NCI-H2081 treated with DMSO at 0.1 percent for 48 hours (cell line): ENCODE data around the gene NBL1.

Source experiments
- DNase-seq: peaks from one replicate; lab custom pipeline; 2025; lab: John Stamatoyannopoulos, UW

Gene NBL1

DNA sequence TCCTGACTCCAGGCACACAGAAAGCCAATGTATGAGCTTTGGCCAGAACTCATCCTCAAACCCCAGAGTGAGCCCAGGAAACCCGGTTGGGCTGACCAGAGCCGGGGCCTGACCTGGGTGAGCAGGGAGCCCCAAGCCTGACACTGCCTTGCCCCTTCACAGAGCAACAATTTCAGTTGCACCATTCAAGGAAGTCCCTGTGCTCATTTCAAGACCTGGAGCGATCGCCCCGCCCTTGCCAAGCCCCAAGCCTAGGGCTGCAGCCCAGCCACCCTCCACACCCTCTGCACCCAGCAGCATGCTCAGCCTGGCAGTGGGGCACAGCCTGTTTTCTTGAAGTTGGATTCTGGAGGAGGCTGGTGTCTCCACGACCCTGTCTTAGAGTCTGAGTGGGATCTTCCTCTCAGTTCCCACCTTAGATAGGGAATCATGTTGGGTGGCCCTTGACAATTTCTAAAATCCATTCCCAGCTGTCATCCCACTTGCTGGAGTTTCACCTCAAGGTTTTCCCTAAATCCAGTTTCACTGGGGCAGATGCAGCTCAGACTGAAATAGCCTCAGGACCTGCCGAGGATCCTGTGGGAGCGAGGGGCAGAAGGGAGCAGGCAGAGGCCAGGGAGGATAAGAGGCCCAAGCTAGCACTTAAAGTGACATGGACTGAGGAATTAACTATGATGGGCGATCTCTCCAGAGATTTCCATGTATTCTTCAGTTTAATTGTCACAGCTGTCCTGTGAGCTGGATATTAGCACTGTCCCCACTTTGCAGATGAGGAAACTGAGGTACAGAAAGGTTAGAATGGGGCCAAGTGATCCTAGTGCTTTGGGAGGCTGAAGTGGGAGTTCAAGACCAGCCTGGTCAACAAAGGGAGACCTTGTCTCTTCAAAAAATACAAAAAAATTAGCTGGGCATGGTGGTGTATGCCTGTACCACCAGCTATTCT is 2.5 kb downstream of the NBL1 start:
- no peak for DNase-seq

DNA sequence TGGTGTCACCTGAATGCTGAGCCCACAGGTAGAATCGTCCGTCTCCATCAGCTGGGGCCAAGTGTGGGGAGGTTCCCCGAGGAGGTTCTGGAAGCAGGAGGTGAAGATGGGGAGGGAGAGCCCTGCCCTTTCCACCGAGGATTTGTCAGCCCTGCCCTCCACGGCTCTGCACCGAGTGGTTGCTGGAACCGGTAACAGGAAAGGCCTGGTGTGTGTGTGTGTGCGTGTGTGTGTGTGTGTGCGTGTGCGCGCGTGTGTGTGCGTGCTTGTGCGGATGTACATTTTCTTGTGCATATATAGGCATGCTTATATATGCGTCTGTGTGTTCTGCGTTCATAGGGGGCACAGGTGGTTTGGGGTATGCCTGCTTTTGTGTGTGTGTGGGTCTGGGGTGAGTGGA is 3.5 kb downstream of the NBL1 start:
- DNase-seq = no peak

DNA sequence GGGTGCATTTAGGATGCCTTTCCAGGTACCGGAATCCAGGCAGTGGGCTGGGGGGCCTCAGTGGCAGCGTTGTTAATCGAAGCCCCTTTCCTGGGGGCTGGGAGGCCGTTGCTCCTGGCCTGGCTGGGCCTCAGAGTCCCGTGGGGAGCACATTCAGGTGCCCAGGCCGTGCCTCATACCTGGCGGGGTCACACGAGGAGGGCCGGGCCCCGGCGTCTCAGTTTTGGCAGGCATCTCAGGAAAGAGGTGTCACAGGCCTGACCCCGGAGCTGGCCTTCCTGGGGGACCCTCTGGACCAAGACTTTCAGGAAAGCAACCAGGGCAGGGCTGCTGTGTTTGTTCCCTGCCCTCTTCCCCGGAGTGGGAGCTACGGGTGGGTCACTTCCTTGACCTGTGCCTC is 4.1 kb downstream of the NBL1 start:
- DNase-seq = no peak

DNA sequence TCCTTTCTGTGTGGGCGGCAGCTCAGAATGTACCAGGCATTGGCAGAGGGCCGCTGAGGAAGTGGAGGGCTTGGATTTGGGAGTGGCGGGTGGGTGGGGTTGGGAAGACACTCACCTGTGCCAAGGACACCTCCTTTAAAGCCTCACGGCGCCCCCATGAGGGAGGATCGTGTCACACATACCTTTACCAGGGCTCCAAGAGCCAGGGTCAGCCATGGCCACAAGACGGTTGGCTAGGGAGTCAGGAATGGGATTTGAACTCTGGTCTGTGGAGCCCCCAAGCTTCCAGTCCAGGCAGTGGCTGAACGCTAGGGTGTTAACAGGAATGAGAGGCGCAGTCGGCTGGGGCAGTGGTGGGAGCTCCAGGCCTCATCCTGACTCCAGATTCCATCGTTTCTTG is 4.6 kb downstream of the NBL1 start:
- DNase-seq = no peak

DNA sequence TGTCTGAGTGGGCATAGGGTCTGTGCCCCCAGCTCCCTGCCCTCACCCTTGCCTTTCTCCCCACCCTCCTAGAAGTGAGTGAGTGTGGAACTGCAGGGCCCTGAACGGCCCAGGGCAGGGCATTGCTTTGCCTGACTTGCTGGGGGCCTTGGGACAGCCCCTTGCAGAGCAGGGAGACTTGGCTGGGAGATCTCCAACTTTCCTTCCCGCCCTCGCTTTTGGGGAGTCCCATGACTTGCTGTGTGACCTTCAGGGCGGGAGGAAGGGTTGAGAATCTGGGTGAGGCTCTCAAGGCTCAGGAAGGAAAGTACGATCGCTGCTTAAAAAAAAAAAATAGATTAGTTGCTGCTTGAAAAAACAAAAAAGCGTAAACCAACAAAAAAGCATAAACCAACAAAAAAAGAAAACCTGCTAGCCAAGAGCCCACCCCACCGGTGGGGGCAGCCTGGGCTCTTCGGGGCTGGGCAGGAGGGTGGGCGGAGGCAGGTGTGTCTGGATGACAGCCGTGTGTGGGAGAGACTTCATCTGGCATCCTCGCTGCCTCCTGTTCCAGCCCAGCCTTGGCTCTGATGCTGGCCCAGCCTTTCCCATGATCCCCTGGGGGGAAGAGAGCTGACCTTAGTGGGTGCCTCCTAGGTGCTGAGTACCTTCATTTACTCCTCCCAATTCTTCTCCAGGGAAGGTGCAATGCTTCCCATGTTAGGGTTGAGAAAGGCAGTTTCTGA is 6.5 kb downstream of the NBL1 start:
- no peak for DNase-seq

DNA sequence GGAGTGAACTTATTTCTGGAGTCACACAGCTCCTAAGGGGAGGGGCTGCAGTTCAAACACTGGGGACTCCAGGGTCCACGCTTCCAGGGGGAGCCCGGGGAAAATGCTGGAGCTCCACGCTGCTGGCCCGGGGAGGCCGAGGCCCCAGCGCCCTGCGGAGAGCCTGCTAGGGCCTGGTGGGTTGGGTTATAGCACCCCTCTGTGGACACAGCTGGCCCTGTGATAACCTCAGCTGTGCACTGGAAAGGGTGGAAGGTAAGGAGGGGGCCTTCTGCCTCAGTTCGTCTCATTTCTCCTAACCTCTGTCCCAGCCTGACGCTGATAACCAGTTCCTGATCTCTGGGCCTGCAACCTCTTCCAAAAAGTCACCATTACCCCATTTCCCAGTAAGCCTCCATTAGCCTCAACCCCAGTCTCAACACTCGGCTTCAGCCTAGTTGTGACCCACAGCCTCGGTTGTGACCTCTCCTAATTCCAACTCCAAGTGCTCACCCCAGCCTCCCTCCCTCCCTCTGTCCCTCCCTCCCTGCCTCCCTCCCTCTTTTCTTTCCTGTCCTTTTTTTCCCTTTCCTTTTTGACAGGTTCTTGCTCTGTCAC is 7.1 kb downstream of the NBL1 start:
- DNase-seq = no peak

DNA sequence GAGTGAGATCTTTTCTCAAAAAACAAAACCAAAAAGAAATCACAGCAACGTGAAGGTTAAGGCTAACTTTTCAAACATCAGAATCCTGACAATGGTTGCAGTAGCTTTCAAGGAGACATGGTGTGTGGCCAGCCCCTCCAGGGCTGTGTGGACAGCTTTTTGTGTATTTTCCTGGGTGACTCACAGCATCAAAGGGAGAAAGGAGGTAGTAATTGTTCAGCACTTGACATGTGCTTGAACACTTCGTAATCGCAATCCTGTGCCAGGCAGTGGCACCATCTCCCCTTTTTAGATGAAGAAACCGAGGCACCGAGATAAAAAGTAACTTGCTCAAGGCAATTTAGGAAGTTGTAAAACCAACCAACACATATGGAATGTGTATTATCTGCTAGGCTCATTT is 10.3 kb downstream of the NBL1 start:
- DNase-seq = no peak

DNA sequence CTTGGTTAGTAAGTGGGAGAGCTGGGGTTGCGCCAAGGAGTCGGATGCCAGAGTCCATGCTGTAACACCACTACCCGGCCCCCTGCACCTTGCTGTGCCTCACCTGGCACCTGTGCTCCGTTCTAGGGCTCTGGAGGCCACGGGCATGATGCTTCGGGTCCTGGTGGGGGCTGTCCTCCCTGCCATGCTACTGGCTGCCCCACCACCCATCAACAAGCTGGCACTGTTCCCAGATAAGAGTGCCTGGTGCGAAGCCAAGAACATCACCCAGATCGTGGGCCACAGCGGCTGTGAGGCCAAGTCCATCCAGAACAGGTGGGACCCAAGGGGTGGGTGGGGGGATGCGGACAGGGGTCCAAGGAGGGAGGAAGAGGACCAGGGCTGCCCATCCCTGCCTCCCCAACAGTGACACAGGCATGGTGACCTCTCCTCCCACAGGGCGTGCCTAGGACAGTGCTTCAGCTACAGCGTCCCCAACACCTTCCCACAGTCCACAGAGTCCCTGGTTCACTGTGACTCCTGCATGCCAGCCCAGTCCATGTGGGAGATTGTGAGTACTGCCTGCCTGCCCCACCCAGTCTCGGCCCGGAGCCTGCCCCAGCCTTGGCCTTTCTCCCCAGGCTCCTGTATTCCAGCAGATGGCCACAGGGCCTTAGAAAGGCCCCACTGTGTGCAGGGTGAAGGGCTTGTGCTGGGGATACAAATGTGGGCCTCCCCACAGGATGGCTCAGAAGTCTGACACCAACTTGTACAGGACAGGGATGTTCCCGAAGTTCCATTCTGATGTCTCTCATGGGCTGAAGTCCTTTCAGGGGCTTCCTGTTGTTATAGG is 11.0 kb downstream of the NBL1 start:
- no peak for DNase-seq

DNA sequence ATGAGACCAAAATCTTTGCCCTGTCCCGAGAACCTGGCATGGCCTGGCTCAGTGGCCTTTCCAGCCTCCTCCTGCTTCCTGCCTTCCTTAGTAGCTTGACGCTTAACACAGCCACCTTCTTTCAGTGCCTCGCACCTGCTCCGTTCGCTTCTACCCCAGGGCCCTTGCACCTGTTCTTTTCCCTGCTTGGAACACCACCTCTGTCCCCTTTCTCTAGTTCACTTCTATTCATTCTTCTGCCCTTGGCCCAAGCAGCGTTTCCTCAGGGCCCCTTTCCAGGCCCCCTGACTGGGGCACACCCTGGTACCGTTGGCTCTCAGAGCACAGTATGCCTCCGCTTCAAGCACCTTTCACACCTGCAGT is 11.6 kb downstream of the NBL1 start:
- DNase-seq = no peak

DNA sequence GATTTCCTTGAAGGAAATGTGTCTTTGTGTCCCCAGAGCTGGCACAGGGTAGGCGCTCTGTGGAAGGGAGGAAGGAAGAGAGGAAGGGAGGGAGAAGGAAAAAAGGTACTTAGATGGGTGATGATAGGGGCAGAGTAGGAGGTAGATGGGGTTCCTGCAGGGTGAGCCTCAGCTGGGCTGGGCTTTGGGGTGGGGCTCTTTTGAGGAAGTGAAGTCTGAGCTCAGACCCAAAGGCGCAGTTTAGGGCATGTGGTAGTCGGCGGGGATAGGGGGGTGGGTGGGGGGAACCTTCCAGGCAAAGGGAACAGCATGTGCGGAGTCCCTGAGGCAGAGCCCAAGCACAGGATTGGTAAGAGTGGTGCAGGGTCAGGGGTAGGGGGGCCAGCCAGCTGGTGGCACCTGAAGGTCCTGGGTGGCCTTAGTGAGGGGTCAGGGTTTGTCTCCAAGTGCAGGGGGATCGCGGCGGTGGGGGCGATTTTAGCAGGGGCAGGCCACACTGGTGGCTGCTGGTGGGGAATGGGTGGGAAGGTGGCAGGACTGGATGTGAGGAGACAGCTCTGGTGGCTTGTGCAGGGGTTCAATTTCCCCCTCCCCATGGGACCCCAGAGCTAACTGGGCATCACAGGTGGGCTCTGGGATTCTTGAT is 12.1 kb downstream of the NBL1 start:
- DNase-seq = no peak

DNA sequence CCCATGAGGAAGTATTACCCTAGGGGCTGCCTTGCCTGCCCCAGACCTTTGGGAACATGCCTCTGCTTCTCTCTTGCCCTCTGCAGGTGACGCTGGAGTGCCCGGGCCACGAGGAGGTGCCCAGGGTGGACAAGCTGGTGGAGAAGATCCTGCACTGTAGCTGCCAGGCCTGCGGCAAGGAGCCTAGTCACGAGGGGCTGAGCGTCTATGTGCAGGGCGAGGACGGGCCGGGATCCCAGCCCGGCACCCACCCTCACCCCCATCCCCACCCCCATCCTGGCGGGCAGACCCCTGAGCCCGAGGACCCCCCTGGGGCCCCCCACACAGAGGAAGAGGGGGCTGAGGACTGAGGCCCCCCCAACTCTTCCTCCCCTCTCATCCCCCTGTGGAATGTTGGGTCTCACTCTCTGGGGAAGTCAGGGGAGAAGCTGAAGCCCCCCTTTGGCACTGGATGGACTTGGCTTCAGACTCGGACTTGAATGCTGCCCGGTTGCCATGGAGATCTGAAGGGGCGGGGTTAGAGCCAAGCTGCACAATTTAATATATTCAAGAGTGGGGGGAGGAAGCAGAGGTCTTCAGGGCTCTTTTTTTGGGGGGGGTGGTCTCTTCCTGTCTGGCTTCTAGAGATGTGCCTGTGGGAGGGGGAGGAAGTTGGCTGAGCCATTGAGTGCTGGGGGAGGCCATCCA is 12.8 kb downstream of the NBL1 start:
- DNase-seq = no peak

DNA sequence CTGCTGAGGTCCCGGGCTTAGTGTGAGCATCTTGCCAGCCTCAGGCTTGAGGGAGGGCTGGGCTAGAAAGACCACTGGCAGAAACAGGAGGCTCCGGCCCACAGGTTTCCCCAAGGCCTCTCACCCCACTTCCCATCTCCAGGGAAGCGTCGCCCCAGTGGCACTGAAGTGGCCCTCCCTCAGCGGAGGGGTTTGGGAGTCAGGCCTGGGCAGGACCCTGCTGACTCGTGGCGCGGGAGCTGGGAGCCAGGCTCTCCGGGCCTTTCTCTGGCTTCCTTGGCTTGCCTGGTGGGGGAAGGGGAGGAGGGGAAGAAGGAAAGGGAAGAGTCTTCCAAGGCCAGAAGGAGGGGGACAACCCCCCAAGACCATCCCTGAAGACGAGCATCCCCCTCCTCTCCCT is 13.4 kb downstream of the NBL1 start:
- DNase-seq = no peak

DNA sequence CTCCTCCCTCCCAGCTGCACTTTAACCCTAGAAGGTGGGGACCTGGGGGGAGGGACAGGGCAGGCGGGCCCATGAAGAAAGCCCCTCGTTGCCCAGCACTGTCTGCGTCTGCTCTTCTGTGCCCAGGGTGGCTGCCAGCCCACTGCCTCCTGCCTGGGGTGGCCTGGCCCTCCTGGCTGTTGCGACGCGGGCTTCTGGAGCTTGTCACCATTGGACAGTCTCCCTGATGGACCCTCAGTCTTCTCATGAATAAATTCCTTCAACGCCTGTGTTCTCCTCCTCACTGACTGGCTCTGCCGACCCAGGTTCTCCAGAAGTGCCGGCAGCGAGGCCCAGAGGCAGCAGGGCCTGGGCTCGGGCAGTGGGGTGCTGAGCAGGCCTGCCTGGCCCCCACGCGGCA is 14.1 kb downstream of the NBL1 start:
- no peak for DNase-seq

DNA sequence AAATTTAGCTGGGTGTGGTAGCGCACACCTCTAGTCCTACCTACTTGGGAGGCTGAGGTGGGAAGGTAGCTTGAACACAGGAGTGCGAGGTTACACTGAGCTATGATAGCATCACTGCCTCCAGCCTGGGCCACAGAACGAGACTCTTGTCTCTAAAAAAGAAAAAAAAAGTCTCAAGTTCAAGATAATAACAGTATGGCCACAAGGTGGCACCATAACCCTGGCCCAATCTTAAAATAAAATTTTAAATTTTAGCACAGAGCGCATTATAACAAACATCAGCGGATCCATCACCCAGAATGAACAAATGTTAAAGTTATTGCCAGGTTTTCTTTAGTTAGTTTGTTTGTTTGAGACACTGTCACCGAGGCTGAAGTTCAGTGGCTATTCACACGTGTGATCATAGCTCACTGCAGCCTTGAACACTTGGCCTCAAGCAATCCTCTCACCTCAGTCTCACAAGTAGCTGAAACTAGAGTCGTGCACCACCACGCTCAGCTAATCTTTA is 17.7 kb downstream of the NBL1 start:
- DNase-seq = no peak

DNA sequence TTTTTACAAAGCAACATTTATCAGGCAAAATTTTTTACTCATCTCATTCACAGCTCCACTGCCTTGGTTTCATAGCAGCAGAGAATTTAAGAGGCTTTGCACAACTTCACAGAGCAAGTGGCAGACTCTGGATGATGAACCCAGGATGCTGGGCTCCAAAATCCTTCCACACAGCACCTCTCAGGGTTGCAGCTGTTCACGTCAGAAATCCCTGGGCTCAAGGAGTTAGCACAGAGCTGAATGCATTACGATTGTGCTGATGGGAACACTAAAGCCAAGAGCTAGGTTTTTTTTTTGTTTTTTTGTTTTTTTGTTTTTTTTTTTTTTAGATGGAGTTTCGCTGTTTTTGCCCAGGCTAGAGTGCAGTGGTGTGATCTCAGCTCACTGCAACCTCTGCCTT is 18.2 kb downstream of the NBL1 start:
- DNase-seq = no peak

DNA sequence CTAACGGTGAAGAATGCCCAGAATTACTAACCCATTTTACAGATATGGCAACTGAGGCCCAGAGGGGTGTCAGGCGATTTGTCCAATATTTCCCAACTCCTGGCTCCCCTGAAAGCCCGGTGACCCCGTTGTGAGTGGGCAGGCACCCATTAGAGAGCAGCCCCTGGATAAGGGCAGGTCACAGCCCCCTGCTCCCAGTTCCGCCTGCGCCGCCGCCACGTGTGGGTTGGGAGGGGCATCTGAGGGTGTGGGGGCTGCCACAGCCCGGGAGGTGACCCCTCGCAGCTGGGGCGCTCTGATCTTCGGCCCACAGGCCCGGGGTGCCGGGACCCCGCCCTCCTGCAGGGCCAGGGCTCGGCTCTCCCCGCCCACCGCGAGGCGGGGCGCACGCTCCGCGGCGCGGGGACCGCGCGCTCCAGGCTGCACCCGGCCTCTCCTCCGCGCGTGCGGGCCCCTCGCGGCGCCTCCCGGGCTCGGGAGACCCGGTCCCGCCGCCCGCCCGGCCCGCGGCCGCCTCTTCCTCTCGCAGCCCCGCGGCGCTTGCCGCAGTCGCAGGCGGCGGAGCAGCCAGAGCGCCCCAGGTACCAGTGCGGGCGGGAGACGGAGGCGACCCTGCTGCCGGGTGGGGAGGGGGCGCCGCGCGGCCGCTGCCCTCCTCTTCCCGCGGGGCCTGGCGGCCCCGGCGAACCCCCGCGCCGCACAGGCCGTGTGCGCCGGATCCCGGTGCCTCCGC is 20.5 kb downstream of the NBL1 start, which contains the start of gene HTR6:
TSS of gene HTR6 (plus strand) at position 423 of the 733 bp plus-strand sequence. CDS start 879 bp downstream, outside the sequence.
- DNase-seq = no peak

DNA sequence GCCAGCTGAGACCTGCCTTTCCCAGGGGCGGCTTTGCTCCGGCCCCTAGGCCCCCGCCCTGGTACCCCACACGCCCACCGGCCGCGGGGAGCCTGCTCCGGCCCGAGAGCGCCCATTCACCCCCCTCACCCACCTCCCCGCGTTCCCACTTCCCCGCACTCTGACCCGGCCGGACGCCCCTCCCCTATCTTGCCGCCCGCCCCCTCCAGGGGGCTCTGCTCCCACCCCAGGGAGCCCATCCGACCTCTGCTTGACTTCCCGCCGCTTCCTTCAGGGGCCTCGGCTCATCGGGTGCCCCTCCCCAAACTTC is 21.0 kb downstream of the NBL1 start:
- DNase-seq = no peak

DNA sequence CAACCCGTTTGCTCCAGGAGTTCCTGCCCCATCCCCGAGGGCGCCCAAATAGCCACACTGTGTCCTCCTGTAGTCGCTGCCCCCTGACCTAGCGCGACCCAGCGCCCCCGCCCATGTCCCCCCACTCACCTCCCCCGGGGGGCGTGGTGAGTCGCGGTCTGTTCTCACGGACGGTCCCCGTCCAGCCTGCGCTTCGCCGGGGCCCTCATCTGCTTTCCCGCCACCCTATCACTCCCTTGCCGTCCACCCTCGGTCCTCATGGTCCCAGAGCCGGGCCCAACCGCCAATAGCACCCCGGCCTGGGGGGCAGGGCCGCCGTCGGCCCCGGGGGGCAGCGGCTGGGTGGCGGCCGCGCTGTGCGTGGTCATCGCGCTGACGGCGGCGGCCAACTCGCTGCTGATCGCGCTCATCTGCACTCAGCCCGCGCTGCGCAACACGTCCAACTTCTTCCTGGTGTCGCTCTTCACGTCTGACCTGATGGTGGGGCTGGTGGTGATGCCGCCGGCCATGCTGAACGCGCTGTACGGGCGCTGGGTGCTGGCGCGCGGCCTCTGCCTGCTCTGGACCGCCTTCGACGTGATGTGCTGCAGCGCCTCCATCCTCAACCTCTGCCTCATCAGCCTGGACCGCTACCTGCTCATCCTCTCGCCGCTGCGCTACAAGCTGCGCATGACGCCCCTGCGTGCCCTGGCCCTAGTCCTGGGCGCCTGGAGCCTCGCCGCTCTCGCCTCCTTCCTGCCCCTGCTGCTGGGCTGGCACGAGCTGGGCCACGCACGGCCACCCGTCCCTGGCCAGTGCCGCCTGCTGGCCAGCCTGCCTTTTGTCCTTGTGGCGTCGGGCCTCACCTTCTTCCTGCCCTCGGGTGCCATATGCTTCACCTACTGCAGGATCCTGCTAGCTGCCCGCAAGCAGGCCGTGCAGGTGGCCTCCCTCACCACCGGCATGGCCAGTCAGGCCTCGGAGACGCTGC is 21.7 kb downstream of the NBL1 start:
- DNase-seq = no peak

DNA sequence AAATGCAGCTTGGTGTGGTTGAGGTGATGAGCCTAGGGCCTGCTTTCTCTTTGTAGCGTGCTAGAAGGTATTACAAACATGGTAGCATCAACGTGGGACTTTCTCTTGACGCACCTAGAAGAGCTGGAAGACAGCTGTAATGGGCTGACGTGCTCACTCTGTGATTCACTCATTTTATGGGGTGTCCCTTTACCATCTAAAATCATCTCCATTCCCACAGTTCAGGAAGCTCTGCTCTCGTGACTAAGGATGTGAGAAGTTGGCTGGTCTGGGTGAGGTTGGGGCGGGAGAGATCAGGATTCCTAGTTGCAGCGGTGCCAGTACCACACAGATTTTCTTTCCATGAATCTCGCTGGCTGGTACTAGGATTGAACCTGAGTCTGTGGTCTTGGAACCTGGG is 24.8 kb downstream of the NBL1 start:
- DNase-seq = no peak
